HepG2 (cell line): ENCODE measurements around the gene LRP10. TPM values are rescaled to one million over a fixed set of nuclear protein-coding genes. Genes with fewer than 3 reads are reported as not detected.

Source experiments
- GATAD2A ChIP-seq: IDR thresholded peaks from 2 replicates; pipeline ENCODE4 v1.6.1; 2016
- HNRNPLL ChIP-seq: fragments of 200-400 bp; formaldehyde crosslinking; IDR thresholded peaks from 2 replicates; pipeline ENCODE4 v1.6.1; 2017; ENCODE audit warnings: mild to moderate bottlenecking, low read depth, low read length; ENCODE audit not compliant: poor library complexity, severe bottlenecking
- JUNB ChIP-seq: sonication (generic); formaldehyde crosslinking; IDR thresholded peaks from 2 replicates; pipeline ENCODE4 v1.8.0; 2022; ENCODE audit warnings: missing genetic modification reagents, mild to moderate bottlenecking, borderline replicate concordance
- MAZ ChIP-seq, 2 experiments: sonication (generic) in 1 of 2; formaldehyde crosslinking in 1 of 2; IDR thresholded peaks; 2 replicates each; pipeline versions ENCODE4 v1.5.0 to v1.6.1; 2012 to 2020; ENCODE audit warnings: low read depth in 2 of 2, mild to moderate bottlenecking in 2 of 2, borderline replicate concordance in 1 of 2, improper control_type of control experiment in 1 of 2, low read length in 1 of 2, missing genetic modification reagents in 1 of 2, moderate library complexity in 1 of 2
- PREB ChIP-seq: sonication (generic); formaldehyde crosslinking; IDR thresholded peaks from 2 replicates; pipeline ENCODE4 v1.4.0; 2020; ENCODE audit warnings: missing genetic modification reagents
- RFX3 ChIP-seq: IDR thresholded peaks from 2 replicates; pipeline ENCODE4 v1.6.1; 2016; ENCODE audit warnings: missing biosample characterization, missing genetic modification reagents
- RXRB ChIP-seq: IDR thresholded peaks from 2 replicates; pipeline ENCODE4 v1.6.1; 2016; ENCODE audit warnings: borderline replicate concordance, missing genetic modification reagents, missing compliant biosample characterization
- SNAPC4 ChIP-seq: sonication (generic); formaldehyde crosslinking; IDR thresholded peaks from 2 replicates; pipeline ENCODE4 v1.4.0; 2020; ENCODE audit warnings: mild to moderate bottlenecking, missing genetic modification reagents
- STAT6 ChIP-seq: sonication (generic); formaldehyde crosslinking; IDR thresholded peaks from 2 replicates; pipeline ENCODE4 v1.4.0; 2020; ENCODE audit warnings: missing genetic modification reagents, mild to moderate bottlenecking, borderline replicate concordance
- ZBTB10 ChIP-seq: sonication (generic); formaldehyde crosslinking; IDR thresholded peaks from 2 replicates; pipeline ENCODE4 v1.4.0; 2020; ENCODE audit warnings: missing genetic modification reagents, borderline replicate concordance
- ZBTB8A ChIP-seq: sonication (generic); formaldehyde crosslinking; IDR thresholded peaks from 2 replicates; pipeline ENCODE4 v1.4.0; 2020; ENCODE audit warnings: mild to moderate bottlenecking, low read depth, missing genetic modification reagents, borderline replicate concordance
- ZFP36L2 ChIP-seq: sonication (generic); formaldehyde crosslinking; IDR thresholded peaks from 2 replicates; pipeline ENCODE4 v1.4.0; 2020; ENCODE audit warnings: missing genetic modification reagents
- ZNF138 ChIP-seq: sonication (generic); formaldehyde crosslinking; IDR thresholded peaks from 2 replicates; pipeline ENCODE4 v1.5.0; 2020; ENCODE audit warnings: mild to moderate bottlenecking, low read depth, missing genetic modification reagents
- ZNF225 ChIP-seq: sonication (generic); formaldehyde crosslinking; IDR thresholded peaks from 2 replicates; pipeline ENCODE4 v1.4.0; 2020; ENCODE audit warnings: mild to moderate bottlenecking, missing genetic modification reagents
- ZNF724P ChIP-seq: sonication (generic); formaldehyde crosslinking; IDR thresholded peaks from 2 replicates; pipeline ENCODE4 v1.8.0; 2022; ENCODE audit warnings: missing genetic modification reagents, borderline replicate concordance
- ZNF879 ChIP-seq: sonication (generic); formaldehyde crosslinking; IDR thresholded peaks from 2 replicates; pipeline ENCODE4 v1.8.1; 2023; ENCODE audit warnings: missing genetic modification reagents
- polyA plus RNA-seq, 8 experiments: library from polyadenylated mRNA; depleted of rRNA in 3 of 8; stranded (reverse) in 7 of 8; unstranded in 1 of 8; fragments of >200 nt; fragmentation: Illumina TruSeq in 4 of 8; extraction: Trizol in 4 of 8; gene quantifications; 2 replicates each; pipeline versions ENCODE4 v1.2.1 to v1.2.3, GENCODE V29; 2011 to 2016; ENCODE audit warnings: low read depth in 4 of 8, missing spikeins in 1 of 8, mixed read lengths in 1 of 8; ENCODE audit not compliant: insufficient read depth in 1 of 8
- total RNA-seq, 5 experiments: library from RNA; depleted of rRNA; stranded (reverse); fragments of >200 nt; fragmentation: Illumina TruSeq; extraction: Trizol; gene quantifications; 2 replicates each; pipeline ENCODE4 v1.2.3, GENCODE V29; 2016; ENCODE audit warnings: low read depth in 1 of 5

LRP10 gene
- total and polyA plus RNA-seq, 2 of the 13 experiments (the other 11 are each of a cell fraction or from before 2014, with no cell fraction given): 16.9 to 45.2 TPM

GRCh38 chr14:22872033-22872832, 693 bp downstream of the LRP10 start (continued):
- TF ChIP-seq ZFP36L2 (no peak), RFX3 (CRISPR knock-in tag) (no peak), RXRB (CRISPR knock-in tag) (peak; percentile 49; the same call in 1 of the 2 replicates), ZNF225 (no peak), STAT6 (CRISPR knock-in tag) (no peak), HNRNPLL (peak; percentile 66), MAZ (IDR thresholded peaks at IDR 0.05; ENCODE audit: borderline replicate concordance, low read depth, low read length) (no peak), MAZ (CRISPR knock-in tag; IDR thresholded peaks at IDR 0.05; ENCODE audit: low read depth) (peak; percentile 44; the same call in 1 of the 2 replicates), GATAD2A (CRISPR knock-in tag) (peak; percentile 88), ZNF879 (peak; percentile 4; the same call in 1 of the 2 replicates), ZBTB10 (CRISPR knock-in tag) (peak; percentile 65; the same call in 1 of the 2 replicates), JUNB (CRISPR knock-in tag) (no peak), ZNF724P (CRISPR knock-in tag) (0 out of 2 replicates have a peak, but pooled peaks have one; percentile 82), SNAPC4 (CRISPR knock-in tag) (no peak), ZBTB8A (peak; percentile 72; the same call in 1 of the 2 replicates), PREB (no peak), ZNF138 (CRISPR knock-in tag) (no peak)
